Activated CD8-positive, alpha-beta T cell treated with anti-CD3 and anti-CD28 coated beads, Interleukin-2, amount 10 ng/mL, durations not matched to agents 7 days and 5 days (primary cell): ENCODE data around the gene MYO5B. TPM values are rescaled to one million over a fixed set of nuclear protein-coding genes. Genes with fewer than 3 reads are reported as not detected.
A peak's percentile ranks its signal among the peaks of the same experiment; 100 is the strongest.
"Not testable (repeated sequence)": the region's sequence is repeated elsewhere in the genome, so short reads cannot be mapped to it uniquely, and the experiment has no call there.

ENCODE experiments used
- ATAC-seq: fragments of 150-1000 bp; cut with Tn5 transposase; one replicate; pipeline ENCODE4 v1.10.0; 2021; ENCODE audit warnings: moderate library complexity
- CTCF ChIA-PET: fragments of 350-600 bp; sonication (Branson Sonifier 250); formaldehyde crosslinking; loops from one replicate; lab custom pipeline; 2021; ENCODE audit warnings: antibody characterized with exemption; lab: Charles Lee
- POLR2A ChIA-PET: fragments of 350-600 bp; sonication (Branson Sonifier 250); formaldehyde crosslinking; loops from one replicate; lab custom pipeline; 2021; ENCODE audit warnings: antibody characterized with exemption; lab: Charles Lee
- DNase-seq: peaks from one replicate; pipeline ENCODE4 v3.0.0-alpha.2; 2020
- H3K27ac Mint-ChIP-seq: one replicate; pipeline ENCODE4 v1.8.0; 2021; ENCODE audit warnings: mild to moderate bottlenecking, mixed read lengths
- H3K27me3 Mint-ChIP-seq: one replicate; pipeline ENCODE4 v1.8.0; 2021; ENCODE audit warnings: low read depth, mixed read lengths
- H3K36me3 Mint-ChIP-seq: one replicate; pipeline ENCODE4 v1.8.0; 2021; ENCODE audit warnings: low read depth, mixed read lengths
- H3K4me1 Mint-ChIP-seq: one replicate; pipeline ENCODE4 v1.8.0; 2021; ENCODE audit warnings: low read depth, mixed read lengths
- H3K4me3 Mint-ChIP-seq: one replicate; pipeline ENCODE4 v1.8.0; 2021; ENCODE audit warnings: mild to moderate bottlenecking, mixed read lengths
- H3K9me3 Mint-ChIP-seq: one replicate; pipeline ENCODE4 v1.8.0; 2022; ENCODE audit warnings: mixed read lengths; ENCODE audit not compliant: insufficient read depth
- total RNA-seq, 2 experiments: library from RNA; stranded (reverse); gene quantifications; one replicate each; pipeline ENCODE4 v1.2.3, GENCODE V29; 2021

The MYO5B gene
- total RNA-seq: not detected

- ATAC-seq (peak; percentile 92), DNase-seq (peak; percentile 48)
- POLR2A ChIA-PET: interaction anchor here (1.0 kb wide), 1 partner anchor 48 kb away, joined by 3 read pairs; no protein-coding TSS in a partner anchor
- Mint-ChIP-seq H3K27ac (no peak within 1 kb of the TSS), H3K9me3 (no peaks in the 10 kb centered on the region), H3K4me1 (peaks cover 6% of the 10 kb centered on the region), H3K4me3 (peak within 1 kb of the TSS; percentile 29), H3K36me3 (no peaks in the 10 kb centered on the region), H3K27me3 (peaks cover 63% of the 10 kb centered on the region)
- CTCF ChIA-PET: interaction anchor here (0.8 to 4.0 kb wide), 5 partner anchors 8 to 251 kb away, joined by 3 to 24 read pairs (median 7); no protein-coding TSS in a partner anchor
These were observed at the start of gene MYO5B for GRCh38 chr18:50194631-50195532. MYO5B (minus strand) TSS chr18:50195147; CDS start chr18:50194793, 354 bp downstream.

- H3K36me3 Mint-ChIP-seq, H3K27me3 Mint-ChIP-seq, ATAC-seq, H3K4me3 Mint-ChIP-seq, H3K9me3 Mint-ChIP-seq, H3K27ac Mint-ChIP-seq, H3K4me1 Mint-ChIP-seq, POLR2A ChIA-PET, DNase-seq: not testable (repeated sequence)
- CTCF ChIA-PET: interaction anchor here (1.4 kb wide), 1 partner anchor 26 kb away, joined by 4 read pairs; no protein-coding TSS in a partner anchor
These were observed 46.8 kb upstream of the MYO5B start for GRCh38 chr18:50241768-50242167.

- Mint-ChIP-seq H3K4me1 (no peaks in the 10 kb centered on the region), H3K36me3 (no peaks in the 10 kb centered on the region), H3K27me3 (peaks cover 5% of the 10 kb centered on the region), H3K27ac (no peak overlapping the region), H3K4me3 (no peak overlapping the region), H3K9me3 (no peaks in the 10 kb centered on the region)
- no peak for ATAC-seq
- ChIA-PET POLR2A (no interaction called here), CTCF (no interaction called here)
- DNase-seq: no peak
These were observed 45.2 kb upstream of the MYO5B start for GRCh38 chr18:50240080-50240563.

- ChIA-PET CTCF (interaction anchor here (2.9 kb wide), 1 partner anchor 14 kb away, joined by 11 read pairs; no protein-coding TSS in a partner anchor), POLR2A (no interaction called here)
- H3K4me1 Mint-ChIP-seq: no peaks in the 10 kb centered on the region
- ATAC-seq: no peak
- no peak for DNase-seq
- no peaks in the 10 kb centered on the region for H3K36me3 Mint-ChIP-seq
- peaks cover 15% of the 10 kb centered on the region for H3K27me3 Mint-ChIP-seq
- no peak overlapping the region for H3K4me3 Mint-ChIP-seq
- H3K27ac Mint-ChIP-seq: no peak overlapping the region
- H3K9me3 Mint-ChIP-seq: no peaks in the 10 kb centered on the region
These were observed 37.5 kb upstream of the MYO5B start for GRCh38 chr18:50232419-50232818.

GRCh38 chr18:50231621-50232020 is 36.7 kb upstream of the MYO5B start:
- ChIA-PET CTCF (interaction anchor here (2.2 to 2.9 kb wide), 2 partner anchors 13 to 125 kb away, joined by 11 read pairs; no protein-coding TSS in a partner anchor), POLR2A (no interaction called here)
- peaks cover 15% of the 10 kb centered on the region for H3K27me3 Mint-ChIP-seq
- ATAC-seq (no peak), DNase-seq (no peak)
- no peak overlapping the region for H3K4me3 Mint-ChIP-seq
- H3K36me3 Mint-ChIP-seq: no peaks in the 10 kb centered on the region
- H3K9me3 Mint-ChIP-seq: no peaks in the 10 kb centered on the region
- H3K4me1 Mint-ChIP-seq: no peaks in the 10 kb centered on the region
- no peak overlapping the region for H3K27ac Mint-ChIP-seq

- H3K4me3 Mint-ChIP-seq, H3K9me3 Mint-ChIP-seq, H3K4me1 Mint-ChIP-seq, ATAC-seq, DNase-seq, H3K27ac Mint-ChIP-seq, H3K36me3 Mint-ChIP-seq, POLR2A ChIA-PET: not testable (repeated sequence)
- CTCF ChIA-PET: interaction anchor here (1.4 to 2.2 kb wide), 2 partner anchors 137 to 139 kb away, joined by 5 to 7 read pairs; no protein-coding TSS in a partner anchor
- peaks cover 14% of the 10 kb centered on the region for H3K27me3 Mint-ChIP-seq
These were observed 25.3 kb upstream of the MYO5B start for GRCh38 chr18:50220249-50220648.

GRCh38 chr18:50218432-50219197 is 23.7 kb upstream of the MYO5B start:
- Mint-ChIP-seq H3K36me3 (no peaks in the 10 kb centered on the region), H3K27me3 (peaks cover 13% of the 10 kb centered on the region), H3K4me3 (no peak overlapping the region), H3K4me1 (no peaks in the 10 kb centered on the region), H3K27ac (no peak overlapping the region), H3K9me3 (peaks cover 5% of the 10 kb centered on the region)
- ChIA-PET CTCF (interaction anchor here (0.6 to 3.8 kb wide), 14 partner anchors 12 to 211 kb away, joined by 3 to 85 read pairs (median 4); partner anchors contain the start of genes CFAP53, MBD1 and MYO5B), POLR2A (no interaction called here)
- DNase-seq (peak; percentile 57), ATAC-seq (peak; percentile 69)

- Mint-ChIP-seq H3K27me3 (peaks cover 26% of the 10 kb centered on the region), H3K4me3 (no peak overlapping the region), H3K9me3 (no peaks in the 10 kb centered on the region), H3K36me3 (no peaks in the 10 kb centered on the region), H3K27ac (no peak overlapping the region), H3K4me1 (peaks cover 2% of the 10 kb centered on the region)
- ChIA-PET POLR2A (no interaction called here), CTCF (interaction anchor here (0.6 kb wide), 1 partner anchor 698 kb away, joined by 3 read pairs; no protein-coding TSS in a partner anchor)
- DNase-seq: no peak
- ATAC-seq: no peak
These were observed 14.4 kb upstream of the MYO5B start for GRCh38 chr18:50209311-50209710.

- ChIA-PET POLR2A (no interaction called here), CTCF (interaction anchor here (2.0 kb wide), 1 partner anchor 150 kb away, joined by 8 read pairs; no protein-coding TSS in a partner anchor)
- Mint-ChIP-seq H3K27me3 (peaks cover 37% of the 10 kb centered on the region), H3K27ac (no peak overlapping the region), H3K36me3 (no peaks in the 10 kb centered on the region), H3K4me3 (no peak overlapping the region), H3K9me3 (no peaks in the 10 kb centered on the region), H3K4me1 (peaks cover 9% of the 10 kb centered on the region)
- ATAC-seq (no peak), DNase-seq (no peak)
These were observed 12.8 kb upstream of the MYO5B start for GRCh38 chr18:50207722-50208121.

- ATAC-seq (no peak), DNase-seq (peak; percentile 32)
- ChIA-PET CTCF (interaction anchor here (0.9 to 4.1 kb wide), 5 partner anchors 9 to 260 kb away, joined by 3 to 33 read pairs (median 5); partner anchors contain the start of gene MYO5B), POLR2A (interaction anchor here (0.5 kb wide), 1 partner anchor 255 kb away, joined by 3 read pairs; no protein-coding TSS in a partner anchor)
- no peaks in the 10 kb centered on the region for H3K36me3 Mint-ChIP-seq
- H3K4me3 Mint-ChIP-seq: no peak overlapping the region
- no peaks in the 10 kb centered on the region for H3K9me3 Mint-ChIP-seq
- H3K27me3 Mint-ChIP-seq: peaks cover 58% of the 10 kb centered on the region
- H3K4me1 Mint-ChIP-seq: peaks cover 9% of the 10 kb centered on the region
- H3K27ac Mint-ChIP-seq: no peak overlapping the region
These were observed 9.1 kb upstream of the MYO5B start for GRCh38 chr18:50203801-50204604.
